Activated naive CD4-positive, alpha-beta T cell treated with anti-CD3 and anti-CD28 coated beads for 36 hours (primary cell): ENCODE measurements around the gene TAF1B. TPM values are rescaled to one million over a fixed set of nuclear protein-coding genes. Genes with fewer than 3 reads are reported as not detected.
A peak's percentile ranks its signal among the peaks of the same experiment; 100 is the strongest.
"Not testable (repeated sequence)": the region's sequence is repeated elsewhere in the genome, so short reads cannot be mapped to it uniquely, and the experiment has no call there.

Experiments used
- CTCF ChIA-PET: fragments of 350-600 bp; sonication (Branson Sonifier 250); formaldehyde crosslinking; loops from one replicate; lab custom pipeline; 2021; ENCODE audit warnings: antibody characterized with exemption; lab: Charles Lee
- DNase-seq: peaks from one replicate; pipeline ENCODE4 v3.0.0-alpha.2; 2020
- H3K27ac Mint-ChIP-seq: one replicate; pipeline ENCODE4 v1.8.0; 2021; ENCODE audit warnings: mild to moderate bottlenecking, mixed read lengths
- H3K27me3 Mint-ChIP-seq: one replicate; pipeline ENCODE4 v1.8.0; 2021; ENCODE audit warnings: low read depth, mixed read lengths
- H3K36me3 Mint-ChIP-seq: one replicate; pipeline ENCODE4 v1.8.0; 2021; ENCODE audit warnings: low read depth, mixed read lengths
- H3K4me1 Mint-ChIP-seq: one replicate; pipeline ENCODE4 v1.8.0; 2021; ENCODE audit warnings: low read depth, mixed read lengths
- H3K4me3 Mint-ChIP-seq: one replicate; pipeline ENCODE4 v1.8.0; 2021; ENCODE audit warnings: mild to moderate bottlenecking, moderate library complexity, mixed read lengths
- H3K9me3 Mint-ChIP-seq: one replicate; pipeline ENCODE4 v1.8.0; 2021; ENCODE audit warnings: mixed read lengths
- intact Hi-C: fragments of 100-400 bp; cut with micrococcal nuclease; formaldehyde crosslinking; loops from one replicate; pipeline ENCODE4 v1.15.1; 2023
- total RNA-seq, 2 experiments: library from RNA; stranded (reverse); gene quantifications; one replicate each; pipeline ENCODE4 v1.2.3, GENCODE V29; 2021

TAF1B gene
- total RNA-seq, 2 experiments from 2014 or later, result 24.8 to 25.7 TPM

DNA sequence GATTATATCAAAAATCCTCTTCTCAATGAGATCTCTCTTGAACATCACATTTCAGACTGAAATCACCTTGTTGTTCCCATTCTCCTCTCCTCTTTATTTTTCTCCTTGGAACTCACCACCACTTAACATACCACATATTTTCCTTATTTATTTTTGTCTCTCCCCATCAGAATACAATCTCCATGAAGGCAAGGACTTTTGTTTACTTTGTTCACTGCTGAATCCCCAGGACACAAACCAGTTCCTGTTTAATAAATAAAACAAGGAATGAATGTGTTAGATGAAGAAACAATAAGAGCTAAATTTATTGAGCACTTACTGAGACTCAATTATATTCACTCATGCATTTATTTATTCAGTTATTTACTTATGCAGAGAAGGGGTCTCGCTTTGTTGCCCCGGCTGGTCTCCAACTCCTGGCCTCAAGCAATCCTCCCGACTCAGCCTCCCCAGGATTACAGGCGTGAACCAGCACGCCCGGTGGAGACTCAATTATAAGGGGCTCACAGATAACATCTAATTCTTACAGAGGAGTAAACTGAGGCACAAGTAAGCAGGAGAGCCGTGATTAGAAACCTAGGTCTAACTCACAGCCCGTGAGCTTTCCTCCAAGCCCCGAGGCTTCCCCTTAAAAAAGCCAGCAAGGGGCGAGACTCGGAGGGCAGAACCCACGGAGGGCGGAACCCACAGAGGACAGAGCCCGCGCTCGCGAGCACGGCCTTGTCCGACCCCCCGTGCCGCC is 616 bp upstream of the TAF1B start:
- CTCF ChIA-PET, result interaction anchor here (0.8 to 4.1 kb wide), 6 partner anchors 28 to 143 kb away, joined by 3 to 28 read pairs (median 4); no protein-coding TSS in a partner anchor
- H3K4me1 Mint-ChIP-seq, result peaks cover 33% of the 10 kb centered on the region
- H3K4me3 Mint-ChIP-seq, result peak overlapping the region; percentile 93
- intact Hi-C loops, result loop anchor here (1.0 to 5.0 kb wide), 10 partner anchors 60 to 606 kb away; partner anchors contain the start of genes ADAM17, CPSF3, GRHL1 and ITGB1BP1
- H3K36me3 Mint-ChIP-seq, result peaks cover 17% of the 10 kb centered on the region
- no peak for DNase-seq
- no peaks in the 10 kb centered on the region for H3K27me3 Mint-ChIP-seq
- no peaks in the 10 kb centered on the region for H3K9me3 Mint-ChIP-seq
- H3K27ac Mint-ChIP-seq, result peak overlapping the region; percentile 88

GRCh38 chr2:9844036-9844483 is 786 bp downstream of the TAF1B start:
- no peaks in the 10 kb centered on the region for H3K9me3 Mint-ChIP-seq
- peak overlapping the region; percentile 93 for H3K4me3 Mint-ChIP-seq
- H3K27me3 Mint-ChIP-seq, result no peaks in the 10 kb centered on the region
- intact Hi-C loops, result loop anchor here (1.0 to 5.0 kb wide), 2 partner anchors 53 to 107 kb away; no protein-coding TSS in a partner anchor
- H3K36me3 Mint-ChIP-seq, result peaks cover 21% of the 10 kb centered on the region
- CTCF ChIA-PET, result interaction anchor here (0.6 to 4.1 kb wide), 8 partner anchors 11 to 270 kb away, joined by 3 to 28 read pairs (median 3); no protein-coding TSS in a partner anchor
- H3K4me1 Mint-ChIP-seq, result peaks cover 35% of the 10 kb centered on the region
- peak; percentile 24 for DNase-seq
- H3K27ac Mint-ChIP-seq, result peak overlapping the region; percentile 88

DNA sequence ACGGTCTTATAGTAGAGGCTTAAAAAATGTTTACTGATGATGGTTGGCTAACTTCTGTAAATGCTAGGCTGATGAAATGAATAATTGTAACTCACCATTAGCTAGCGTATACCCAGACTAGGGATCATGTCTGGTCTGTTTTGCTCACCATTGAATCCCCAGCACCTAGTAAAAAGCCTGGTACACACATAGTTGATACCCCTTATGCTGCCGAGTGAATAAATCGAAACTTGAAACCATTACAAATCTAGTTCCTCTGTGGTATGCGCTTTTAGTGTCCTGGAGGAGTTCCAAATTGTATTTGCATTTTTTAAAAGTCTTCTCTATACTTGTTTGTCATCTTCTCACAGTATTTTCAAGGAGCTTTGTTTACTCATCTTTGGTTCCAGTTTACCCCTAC is 1.3 kb downstream of the TAF1B start:
- H3K36me3 Mint-ChIP-seq, result peaks cover 25% of the 10 kb centered on the region

GRCh38 chr2:9846554-9846953 is 3.3 kb downstream of the TAF1B start:
- DNase-seq, result no peak
- Mint-ChIP-seq H3K4me1 (peaks cover 35% of the 10 kb centered on the region), H3K9me3 (no peaks in the 10 kb centered on the region), H3K27me3 (no peaks in the 10 kb centered on the region), H3K36me3 (peaks cover 38% of the 10 kb centered on the region), H3K4me3 (no peak overlapping the region), H3K27ac (no peak overlapping the region)
- CTCF ChIA-PET, result interaction anchor here (0.6 to 1.0 kb wide), 2 partner anchors 47 to 703 kb away, joined by 3 read pairs; no protein-coding TSS in a partner anchor
- intact Hi-C loops, result no loop called here

More for the DNA sequence above, 1.3 kb downstream of the TAF1B start:
- H3K4me3 Mint-ChIP-seq, result peak overlapping the region; percentile 93
- no peak for DNase-seq
- H3K9me3 Mint-ChIP-seq, result no peaks in the 10 kb centered on the region
- CTCF ChIA-PET, result interaction anchor here (1.0 to 4.1 kb wide), 2 partner anchors 30 to 61 kb away, joined by 3 to 28 read pairs; no protein-coding TSS in a partner anchor
- no peaks in the 10 kb centered on the region for H3K27me3 Mint-ChIP-seq
- intact Hi-C loops, result loop anchor here (1.0 to 5.0 kb wide), 2 partner anchors 53 to 107 kb away; no protein-coding TSS in a partner anchor
- peaks cover 35% of the 10 kb centered on the region for H3K4me1 Mint-ChIP-seq
- H3K27ac Mint-ChIP-seq, result no peak overlapping the region

DNA sequence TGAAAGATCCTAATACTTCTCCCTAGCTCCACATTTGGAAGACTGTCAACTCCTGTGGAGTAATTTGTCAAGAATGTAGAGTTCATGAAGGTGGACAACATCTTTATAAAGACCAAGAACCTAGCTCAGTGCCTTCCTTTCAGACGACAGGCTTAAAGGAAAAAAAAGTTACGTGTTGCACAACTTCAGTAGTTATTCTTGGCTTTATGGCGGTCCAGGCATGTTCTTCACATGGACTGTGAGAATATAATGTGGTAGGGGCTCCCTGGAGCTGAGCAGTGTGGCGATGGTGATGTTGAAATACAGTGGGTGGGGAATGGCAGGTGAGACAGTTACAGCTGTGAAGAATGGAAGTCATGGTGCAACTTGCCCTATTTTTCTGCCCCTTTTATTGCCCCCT is 3.9 kb downstream of the TAF1B start:
- peaks cover 42% of the 10 kb centered on the region for H3K36me3 Mint-ChIP-seq
- H3K27me3 Mint-ChIP-seq, result no peaks in the 10 kb centered on the region
- intact Hi-C loops, result no loop called here
- CTCF ChIA-PET, result interaction anchor here (0.6 to 1.0 kb wide), 2 partner anchors 48 to 704 kb away, joined by 3 read pairs; no protein-coding TSS in a partner anchor
- DNase-seq, result no peak
- no peaks in the 10 kb centered on the region for H3K9me3 Mint-ChIP-seq
- peaks cover 35% of the 10 kb centered on the region for H3K4me1 Mint-ChIP-seq
- no peak overlapping the region for H3K27ac Mint-ChIP-seq
- no peak overlapping the region for H3K4me3 Mint-ChIP-seq

DNA sequence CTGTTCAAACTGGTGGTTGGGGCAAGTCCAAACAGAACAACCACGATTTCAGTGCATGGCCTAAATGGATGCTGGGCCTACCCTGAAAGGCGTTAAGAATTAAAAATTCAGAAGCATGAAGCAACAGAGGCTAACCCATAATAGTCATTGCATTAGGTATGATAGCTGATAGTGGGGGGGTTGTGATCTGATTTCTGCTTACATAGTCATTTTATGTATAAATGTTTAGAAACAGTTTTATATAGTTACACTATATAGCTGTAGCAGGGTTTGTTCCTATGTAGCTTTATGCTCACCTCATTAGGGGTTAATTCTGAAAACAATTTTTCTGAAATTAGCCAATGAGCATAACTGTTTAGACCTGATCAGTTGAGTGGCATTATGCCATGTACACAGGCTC is 9.6 kb downstream of the TAF1B start:
- CTCF ChIA-PET, result interaction anchor here (0.5 to 0.7 kb wide), 3 partner anchors 14 to 168 kb away, joined by 4 to 6 read pairs (median 4); no protein-coding TSS in a partner anchor
- H3K27me3 Mint-ChIP-seq, result no peaks in the 10 kb centered on the region
- peaks cover 1% of the 10 kb centered on the region for H3K4me1 Mint-ChIP-seq
- H3K4me3 Mint-ChIP-seq, result no peak overlapping the region
- peaks cover 5% of the 10 kb centered on the region for H3K9me3 Mint-ChIP-seq
- no peak for DNase-seq
- intact Hi-C loops, result no loop called here
- H3K27ac Mint-ChIP-seq, result no peak overlapping the region
- H3K36me3 Mint-ChIP-seq, result peaks cover 64% of the 10 kb centered on the region

- peaks cover 71% of the 10 kb centered on the region for H3K36me3 Mint-ChIP-seq
- DNase-seq, result no peak
- H3K27me3 Mint-ChIP-seq, result no peaks in the 10 kb centered on the region
- intact Hi-C loops, result no loop called here
- no peak overlapping the region for H3K4me3 Mint-ChIP-seq
- H3K27ac Mint-ChIP-seq, result no peak overlapping the region
- H3K9me3 Mint-ChIP-seq, result peaks cover 12% of the 10 kb centered on the region
- no peaks in the 10 kb centered on the region for H3K4me1 Mint-ChIP-seq
- CTCF ChIA-PET, result no interaction called here
Measured at GRCh38 chr2:9857814-9858729, 14.8 kb downstream of the TAF1B start.

DNA sequence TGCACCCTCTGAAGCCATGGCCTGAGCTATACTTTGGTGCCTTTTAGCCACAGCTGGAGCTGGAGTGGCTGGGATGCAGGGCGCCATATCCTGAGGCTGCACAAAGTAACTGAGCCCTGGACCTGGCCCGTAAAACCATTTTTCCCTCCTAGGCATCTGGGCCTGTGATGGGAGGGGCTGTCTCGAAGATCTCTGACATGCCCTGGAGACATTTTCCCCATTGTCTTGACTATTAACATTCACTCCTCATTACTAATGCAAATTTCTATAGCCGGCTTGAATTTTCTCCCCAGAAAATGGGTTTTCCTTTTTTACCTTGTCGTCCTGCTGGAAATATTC is 15.4 kb downstream of the TAF1B start:
- intact Hi-C loops, result no loop called here
- no peak overlapping the region for H3K27ac Mint-ChIP-seq
- H3K4me3 Mint-ChIP-seq, result no peak overlapping the region
- H3K9me3 Mint-ChIP-seq, result peaks cover 13% of the 10 kb centered on the region
- H3K27me3 Mint-ChIP-seq, result no peaks in the 10 kb centered on the region
- H3K4me1 Mint-ChIP-seq, result no peaks in the 10 kb centered on the region
- CTCF ChIA-PET, result no interaction called here
- H3K36me3 Mint-ChIP-seq, result peaks cover 66% of the 10 kb centered on the region
- DNase-seq, result no peak

- H3K4me1 Mint-ChIP-seq, H3K4me3 Mint-ChIP-seq, intact Hi-C loops, DNase-seq, CTCF ChIA-PET, H3K27ac Mint-ChIP-seq, H3K27me3 Mint-ChIP-seq: not testable (repeated sequence)
- H3K36me3 Mint-ChIP-seq, result peaks cover 53% of the 10 kb centered on the region
- H3K9me3 Mint-ChIP-seq, result peaks cover 15% of the 10 kb centered on the region
Measured at GRCh38 chr2:9860922-9861580, 17.8 kb downstream of the TAF1B start.

- Mint-ChIP-seq H3K4me1 (no peaks in the 10 kb centered on the region), H3K9me3 (peaks cover 4% of the 10 kb centered on the region), H3K4me3 (no peak overlapping the region), H3K36me3 (peaks cover 19% of the 10 kb centered on the region), H3K27me3 (no peaks in the 10 kb centered on the region), H3K27ac (no peak overlapping the region)
- intact Hi-C loops, result no loop called here
- CTCF ChIA-PET, result interaction anchor here (0.5 to 1.0 kb wide), 2 partner anchors 10 to 204 kb away, joined by 3 to 4 read pairs; no protein-coding TSS in a partner anchor
- DNase-seq, result no peak
Measured at GRCh38 chr2:9867881-9868280, 24.6 kb downstream of the TAF1B start.

GRCh38 chr2:9873337-9873736 is 30.1 kb downstream of the TAF1B start:
- no peaks in the 10 kb centered on the region for H3K4me1 Mint-ChIP-seq
- CTCF ChIA-PET, result interaction anchor here (1.4 kb wide), 1 partner anchor 74 kb away, joined by 3 read pairs; no protein-coding TSS in a partner anchor
- peaks cover 46% of the 10 kb centered on the region for H3K36me3 Mint-ChIP-seq
- intact Hi-C loops, result no loop called here
- no peak overlapping the region for H3K4me3 Mint-ChIP-seq
- no peak overlapping the region for H3K27ac Mint-ChIP-seq
- H3K9me3 Mint-ChIP-seq, result no peaks in the 10 kb centered on the region
- H3K27me3 Mint-ChIP-seq, result no peaks in the 10 kb centered on the region
- no peak for DNase-seq
